GM18505 (cell line): ENCODE results near the gene FOCAD.
A peak's percentile ranks its signal among the peaks of the same experiment; 100 is the strongest.

Experiments used
- ATAC-seq: cut with Tn5 transposase; IDR thresholded peaks from one replicate; pipeline ENCODE4 v1.9.1; 2021; ENCODE audit not compliant: unreplicated experiment
- POLR2A ChIP-seq: IDR thresholded peaks from 4 replicates; pipeline ENCODE4 v1.6.1; 2011; ENCODE audit warnings: borderline replicate concordance; ENCODE audit not compliant: insufficient read depth, insufficient read length; ENCODE audit errors: extremely low read depth

FOCAD gene

DNA sequence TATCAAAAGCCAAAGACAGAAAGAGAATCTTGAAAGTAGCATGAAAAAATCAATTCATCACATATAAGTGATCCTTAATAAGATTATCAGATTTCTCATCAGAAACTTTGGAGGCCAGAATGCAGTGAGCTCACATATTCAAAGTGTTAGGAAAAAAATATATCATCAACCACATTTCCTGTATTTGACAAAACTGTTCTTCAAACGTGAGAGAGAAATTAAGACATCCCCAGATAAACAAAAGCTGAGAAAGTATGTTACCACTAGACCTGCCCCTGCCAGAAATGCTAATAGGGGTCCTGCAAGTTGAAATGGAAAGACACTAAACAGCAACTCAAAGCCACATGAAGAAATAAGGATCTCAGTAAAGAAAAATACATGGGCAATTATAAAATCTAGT lies 317.5 kb downstream of the FOCAD start:
- no peak for TF ChIP-seq POLR2A

DNA sequence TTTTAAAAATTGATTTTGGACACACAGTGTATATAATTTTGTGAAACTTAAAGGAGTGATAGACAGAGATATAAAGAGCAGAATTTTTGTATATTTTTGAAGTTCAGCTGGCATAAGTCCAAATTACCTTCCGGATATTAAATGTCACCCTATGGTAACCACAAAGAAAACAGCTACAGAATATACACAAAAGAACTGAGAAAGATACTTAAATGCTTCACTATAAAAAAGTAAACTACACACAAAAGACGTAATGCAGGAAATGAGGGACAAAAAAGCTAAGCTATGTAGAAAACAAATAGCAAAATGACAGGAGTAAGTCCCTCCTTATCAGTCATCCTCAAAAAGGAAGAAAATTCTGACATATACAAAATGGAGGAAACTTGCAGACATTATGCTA lies 318.0 kb downstream of the FOCAD start:
- no peak for ATAC-seq
- TF ChIP-seq POLR2A: no peak

More for the DNA sequence above, 317.5 kb downstream of the FOCAD start:
- ATAC-seq: no peak

GRCh38 chr9:21015129-21015815 lies 331.2 kb downstream of the FOCAD start:
- ATAC-seq: no peak

GRCh38 chr9:21015995-21016394 lies 331.9 kb downstream of the FOCAD start:
- no peak for TF ChIP-seq POLR2A
- no peak for ATAC-seq

More at GRCh38 chr9:21015129-21015815, 331.2 kb downstream of the FOCAD start:
- no peak for TF ChIP-seq POLR2A

DNA sequence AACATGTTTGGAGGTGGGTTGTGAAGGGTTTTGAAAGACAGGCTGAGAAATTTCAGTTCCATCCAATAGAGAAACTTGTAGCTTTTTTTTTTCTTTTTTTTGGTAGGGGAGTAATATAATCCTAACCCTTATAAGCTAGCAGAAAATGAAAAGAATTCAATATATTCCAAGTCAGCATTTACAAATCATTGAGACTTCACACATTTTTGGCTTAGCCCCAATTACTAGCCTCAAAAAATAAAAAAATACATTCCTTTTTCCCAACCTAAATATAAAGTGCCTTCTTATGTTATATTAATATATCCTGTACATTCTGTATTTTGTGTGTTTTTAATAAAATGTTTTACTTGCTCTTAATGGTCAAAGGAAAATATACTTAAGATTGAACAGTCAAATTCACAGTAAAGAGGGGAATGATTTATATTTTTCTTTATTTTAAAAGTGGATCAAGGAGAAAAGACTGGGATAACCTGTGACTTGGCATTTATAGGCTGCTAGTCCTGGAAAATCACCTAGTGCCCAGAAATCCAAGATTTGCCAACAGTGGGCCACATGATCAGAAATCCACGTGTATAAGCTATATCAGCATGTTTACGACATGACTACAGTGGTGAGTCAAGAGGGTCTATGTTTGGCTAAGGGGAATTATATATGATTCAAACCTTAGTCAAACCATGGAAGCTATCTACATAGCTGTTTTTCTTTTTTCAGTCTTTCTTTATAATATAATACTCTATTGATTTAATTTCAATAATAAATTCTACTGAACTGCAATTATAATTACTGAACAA lies 332.8 kb downstream of the FOCAD start:
- no peak for TF ChIP-seq POLR2A
- no peak for ATAC-seq

GRCh38 chr9:21018177-21018576 lies 334.1 kb downstream of the FOCAD start:
- ATAC-seq: no peak
- TF ChIP-seq POLR2A: no peak

DNA sequence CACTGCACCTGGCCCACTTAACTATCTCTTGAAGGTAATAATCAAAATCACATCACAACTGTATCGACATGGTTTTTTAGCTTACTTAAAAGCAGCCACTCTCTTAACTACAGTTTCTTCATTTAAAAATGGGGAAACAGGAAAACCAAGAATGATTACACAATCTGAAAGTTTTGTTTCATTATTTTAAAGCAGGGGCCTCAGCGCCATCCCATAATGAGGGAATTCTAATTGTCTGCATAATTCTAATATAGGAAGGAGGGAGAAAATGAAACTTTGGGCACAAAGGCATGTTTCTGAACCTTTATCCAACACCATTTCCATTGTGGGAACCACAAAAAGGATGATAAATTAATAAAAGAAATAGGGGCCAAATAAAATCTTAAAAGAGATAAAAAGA lies 339.8 kb downstream of the FOCAD start:
- TF ChIP-seq POLR2A: no peak
- ATAC-seq: no peak

DNA sequence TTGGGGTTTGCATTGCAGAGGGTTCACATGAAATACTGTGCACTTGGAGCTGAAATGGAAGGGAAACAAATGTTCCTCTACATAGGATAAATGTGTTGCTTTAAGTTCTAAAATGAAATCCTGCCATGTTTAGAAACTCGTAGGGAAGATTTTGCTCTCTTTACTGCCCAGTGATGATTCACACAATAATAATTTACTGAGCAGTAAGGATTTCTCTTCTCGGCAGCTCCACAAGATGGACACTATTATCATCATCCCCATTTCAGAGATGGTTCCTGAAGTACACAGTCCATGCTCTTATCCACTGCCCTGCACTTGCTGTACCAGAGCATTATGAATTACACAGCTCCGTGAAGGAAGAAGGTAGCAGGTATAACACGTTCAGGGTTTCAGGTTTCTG lies 343.2 kb downstream of the FOCAD start:
- no peak for TF ChIP-seq POLR2A
- ATAC-seq: no peak

DNA sequence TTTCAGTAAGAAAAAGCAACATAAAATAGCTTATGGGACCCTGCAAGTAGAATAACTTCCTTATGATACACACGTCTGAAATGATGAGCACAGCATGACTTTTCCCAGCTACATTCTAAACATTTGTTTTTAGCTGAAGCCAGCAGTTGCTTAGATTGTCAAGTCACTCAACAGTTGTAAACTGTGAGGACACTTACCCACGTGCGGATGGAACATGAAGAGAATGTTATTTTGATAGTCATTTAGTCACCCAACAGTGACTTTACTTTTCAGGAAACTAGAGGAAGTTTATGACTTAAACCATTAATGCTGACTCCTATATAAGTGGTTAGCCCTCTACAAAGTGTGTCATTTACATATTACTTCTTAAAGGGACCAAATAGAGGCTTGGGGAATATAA lies 344.4 kb downstream of the FOCAD start:
- no peak for ATAC-seq
- TF ChIP-seq POLR2A: no peak

GRCh38 chr9:21029661-21030060 lies 345.6 kb downstream of the FOCAD start:
- no peak for TF ChIP-seq POLR2A
- ATAC-seq: no peak

GRCh38 chr9:21030389-21031035 lies 346.5 kb downstream of the FOCAD start:
- ATAC-seq: peak; percentile 81
- no peak for TF ChIP-seq POLR2A

- peak; percentile 76 for ATAC-seq
- peak; percentile 57 for TF ChIP-seq POLR2A
Measured at GRCh38 chr9:21031091-21031807, 347.2 kb downstream of the FOCAD start, which contains the start of gene HACD4. HACD4 (minus strand) TSS chr9:21031640; CDS start chr9:21031590, 50 bp downstream.

- TF ChIP-seq POLR2A: no peak
- ATAC-seq: no peak
Measured at GRCh38 chr9:21031808-21032183, 347.7 kb downstream of the FOCAD start.
